ENCODE results near the gene ARX.
A peak's percentile ranks its signal among the peaks of the same experiment; 100 is the strongest.

ARX gene

GRCh38 chrX:25015486-25016360 lies at the start of gene ARX:
ARX (minus strand) TSS chrX:25015965; CDS start chrX:25015737, 228 bp downstream.
- peak; percentile 75 for ATAC-seq
- TF ChIP-seq ISL1 (CRISPR knock-in tag; IDR thresholded peaks at IDR 0.05) (no peak), CSDC2 (CRISPR knock-in tag; IDR thresholded peaks at IDR 0.05) (no peak), RARB (CRISPR knock-in tag; IDR thresholded peaks at IDR 0.05) (no peak), ZFP30 (CRISPR knock-in tag; IDR thresholded peaks at IDR 0.05) (no peak), ZFP3 (CRISPR knock-in tag; IDR thresholded peaks at IDR 0.05) (no peak), BACH2 (CRISPR knock-in tag; IDR thresholded peaks at IDR 0.05; ENCODE audit: borderline replicate concordance) (no peak), ZNF70 (CRISPR knock-in tag; IDR thresholded peaks at IDR 0.05) (no peak), ESRRG (CRISPR knock-in tag; IDR thresholded peaks at IDR 0.05) (no peak)
- TF ChIP-seq, protein P1, sequence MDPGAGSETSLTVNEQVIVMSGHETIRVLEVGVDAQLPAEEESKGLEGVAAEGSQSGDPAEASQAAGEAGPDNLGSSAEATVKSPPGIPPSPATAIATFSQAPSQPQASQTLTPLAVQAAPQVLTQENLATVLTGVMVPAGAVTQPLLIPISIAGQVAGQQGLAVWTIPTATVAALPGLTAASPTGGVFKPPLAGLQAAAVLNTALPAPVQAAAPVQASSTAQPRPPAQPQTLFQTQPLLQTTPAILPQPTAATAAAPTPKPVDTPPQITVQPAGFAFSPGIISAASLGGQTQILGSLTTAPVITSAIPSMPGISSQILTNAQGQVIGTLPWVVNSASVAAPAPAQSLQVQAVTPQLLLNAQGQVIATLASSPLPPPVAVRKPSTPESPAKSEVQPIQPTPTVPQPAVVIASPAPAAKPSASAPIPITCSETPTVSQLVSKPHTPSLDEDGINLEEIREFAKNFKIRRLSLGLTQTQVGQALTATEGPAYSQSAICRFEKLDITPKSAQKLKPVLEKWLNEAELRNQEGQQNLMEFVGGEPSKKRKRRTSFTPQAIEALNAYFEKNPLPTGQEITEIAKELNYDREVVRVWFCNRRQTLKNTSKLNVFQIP (CRISPR knock-in tag; IDR thresholded peaks at IDR 0.05; ENCODE audit: borderline replicate concordance, low read depth), result no peak
- TF ChIP-seq, protein P2, sequence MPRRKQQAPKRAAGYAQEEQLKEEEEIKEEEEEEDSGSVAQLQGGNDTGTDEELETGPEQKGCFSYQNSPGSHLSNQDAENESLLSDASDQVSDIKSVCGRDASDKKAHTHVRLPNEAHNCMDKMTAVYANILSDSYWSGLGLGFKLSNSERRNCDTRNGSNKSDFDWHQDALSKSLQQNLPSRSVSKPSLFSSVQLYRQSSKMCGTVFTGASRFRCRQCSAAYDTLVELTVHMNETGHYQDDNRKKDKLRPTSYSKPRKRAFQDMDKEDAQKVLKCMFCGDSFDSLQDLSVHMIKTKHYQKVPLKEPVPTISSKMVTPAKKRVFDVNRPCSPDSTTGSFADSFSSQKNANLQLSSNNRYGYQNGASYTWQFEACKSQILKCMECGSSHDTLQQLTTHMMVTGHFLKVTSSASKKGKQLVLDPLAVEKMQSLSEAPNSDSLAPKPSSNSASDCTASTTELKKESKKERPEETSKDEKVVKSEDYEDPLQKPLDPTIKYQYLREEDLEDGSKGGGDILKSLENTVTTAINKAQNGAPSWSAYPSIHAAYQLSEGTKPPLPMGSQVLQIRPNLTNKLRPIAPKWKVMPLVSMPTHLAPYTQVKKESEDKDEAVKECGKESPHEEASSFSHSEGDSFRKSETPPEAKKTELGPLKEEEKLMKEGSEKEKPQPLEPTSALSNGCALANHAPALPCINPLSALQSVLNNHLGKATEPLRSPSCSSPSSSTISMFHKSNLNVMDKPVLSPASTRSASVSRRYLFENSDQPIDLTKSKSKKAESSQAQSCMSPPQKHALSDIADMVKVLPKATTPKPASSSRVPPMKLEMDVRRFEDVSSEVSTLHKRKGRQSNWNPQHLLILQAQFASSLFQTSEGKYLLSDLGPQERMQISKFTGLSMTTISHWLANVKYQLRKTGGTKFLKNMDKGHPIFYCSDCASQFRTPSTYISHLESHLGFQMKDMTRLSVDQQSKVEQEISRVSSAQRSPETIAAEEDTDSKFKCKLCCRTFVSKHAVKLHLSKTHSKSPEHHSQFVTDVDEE (CRISPR knock-in tag; IDR thresholded peaks at IDR 0.05), result no peak

DNA sequence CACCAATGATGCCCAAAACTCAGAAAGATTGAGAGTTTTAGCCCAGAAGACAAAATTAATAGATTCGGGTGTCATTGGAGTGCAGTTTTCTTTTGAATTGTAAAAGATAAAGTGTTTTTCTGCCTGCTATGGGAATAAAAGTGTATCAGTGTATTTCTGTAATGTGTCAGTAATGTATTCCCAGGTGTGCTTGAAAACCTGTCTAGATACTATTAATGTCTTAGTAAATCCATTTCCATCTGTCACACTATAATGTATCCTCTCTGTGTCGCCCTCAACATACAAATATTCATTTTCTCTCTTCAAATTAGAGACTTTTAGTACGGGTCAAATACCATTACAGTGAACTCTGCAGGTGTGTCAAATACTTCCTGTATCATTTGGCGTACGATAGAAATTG lies 43.5 kb upstream of the ARX start:
- no peak for TF ChIP-seq ZFP30 (CRISPR knock-in tag; IDR thresholded peaks at IDR 0.05)
- no peak for TF ChIP-seq ZNF8 (CRISPR knock-in tag; IDR thresholded peaks at IDR 0.05)
- TF ChIP-seq OSR1 (CRISPR knock-in tag; IDR thresholded peaks at IDR 0.05), result no peak
- TF ChIP-seq TOX (CRISPR knock-in tag; IDR thresholded peaks at IDR 0.05; ENCODE audit: borderline replicate concordance), result no peak
- TF ChIP-seq CSRNP3 (CRISPR knock-in tag; IDR thresholded peaks at IDR 0.05), result no peak
- TF ChIP-seq, protein P1 (CRISPR knock-in tag; IDR thresholded peaks at IDR 0.05; ENCODE audit: borderline replicate concordance, low read depth), result no peak
- TF ChIP-seq BACH2 (CRISPR knock-in tag; IDR thresholded peaks at IDR 0.05; ENCODE audit: borderline replicate concordance), result no peak
- no peak for TF ChIP-seq SNAI2 (CRISPR knock-in tag; IDR thresholded peaks at IDR 0.05)
- no peak for TF ChIP-seq ESRRG (CRISPR knock-in tag; IDR thresholded peaks at IDR 0.05)
- no peak for ATAC-seq

- TF ChIP-seq ZC3H10 (CRISPR knock-in tag; IDR thresholded peaks at IDR 0.05), result no peak
- ATAC-seq, result no peak
Observed at GRCh38 chrX:25052798-25053534, 37.2 kb upstream of the ARX start.

GRCh38 chrX:25049971-25050370 lies 34.2 kb upstream of the ARX start:
- no peak for ATAC-seq
- TF ChIP-seq GLIS3 (CRISPR knock-in tag; IDR thresholded peaks at IDR 0.05), result no peak
- no peak for TF ChIP-seq OSR1 (CRISPR knock-in tag; IDR thresholded peaks at IDR 0.05)
- TF ChIP-seq BACH2 (CRISPR knock-in tag; IDR thresholded peaks at IDR 0.05; ENCODE audit: borderline replicate concordance), result no peak
- no peak for TF ChIP-seq CSRNP3 (CRISPR knock-in tag; IDR thresholded peaks at IDR 0.05)
- TF ChIP-seq RARB (CRISPR knock-in tag; IDR thresholded peaks at IDR 0.05), result no peak
- no peak for TF ChIP-seq CREB5 (CRISPR knock-in tag; IDR thresholded peaks at IDR 0.05; ENCODE audit: low read depth)
- no peak for TF ChIP-seq ZFP3 (CRISPR knock-in tag; IDR thresholded peaks at IDR 0.05)
- TF ChIP-seq ESRRG (CRISPR knock-in tag; IDR thresholded peaks at IDR 0.05), result no peak
- no peak for TF ChIP-seq ZC3H10 (CRISPR knock-in tag; IDR thresholded peaks at IDR 0.05)
- no peak for TF ChIP-seq ZNF8 (CRISPR knock-in tag; IDR thresholded peaks at IDR 0.05)
- no peak for TF ChIP-seq ISL1 (CRISPR knock-in tag; IDR thresholded peaks at IDR 0.05)
- TF ChIP-seq, protein P1 (CRISPR knock-in tag; IDR thresholded peaks at IDR 0.05; ENCODE audit: borderline replicate concordance, low read depth), result no peak
- no peak for TF ChIP-seq PPARA (CRISPR knock-in tag; IDR thresholded peaks at IDR 0.05; ENCODE audit: borderline replicate concordance)
- no peak for TF ChIP-seq TCF4 (CRISPR knock-in tag; IDR thresholded peaks at IDR 0.05; ENCODE audit: borderline replicate concordance)
- TF ChIP-seq CSDC2 (CRISPR knock-in tag; IDR thresholded peaks at IDR 0.05), result no peak
- no peak for TF ChIP-seq ZFP30 (CRISPR knock-in tag; IDR thresholded peaks at IDR 0.05)
